ENCODE data around the gene SCNN1A.
A peak's percentile ranks its signal among the peaks of the same experiment; 100 is the strongest.

SCNN1A gene

GRCh38 chr12:6315704-6316597, 59.4 kb downstream of the SCNN1A start:
- no peaks in the 10 kb centered on the region for H3K27me3 ChIP-seq
- no peak overlapping the region for H3K4me3 ChIP-seq (ENCODE audit: low read depth, low read length)
- no peak for DNase-seq
- H3K9me3 ChIP-seq: no peaks in the 10 kb centered on the region
- no peaks in the 10 kb centered on the region for H3K36me3 ChIP-seq
- TF ChIP-seq, protein P1, sequence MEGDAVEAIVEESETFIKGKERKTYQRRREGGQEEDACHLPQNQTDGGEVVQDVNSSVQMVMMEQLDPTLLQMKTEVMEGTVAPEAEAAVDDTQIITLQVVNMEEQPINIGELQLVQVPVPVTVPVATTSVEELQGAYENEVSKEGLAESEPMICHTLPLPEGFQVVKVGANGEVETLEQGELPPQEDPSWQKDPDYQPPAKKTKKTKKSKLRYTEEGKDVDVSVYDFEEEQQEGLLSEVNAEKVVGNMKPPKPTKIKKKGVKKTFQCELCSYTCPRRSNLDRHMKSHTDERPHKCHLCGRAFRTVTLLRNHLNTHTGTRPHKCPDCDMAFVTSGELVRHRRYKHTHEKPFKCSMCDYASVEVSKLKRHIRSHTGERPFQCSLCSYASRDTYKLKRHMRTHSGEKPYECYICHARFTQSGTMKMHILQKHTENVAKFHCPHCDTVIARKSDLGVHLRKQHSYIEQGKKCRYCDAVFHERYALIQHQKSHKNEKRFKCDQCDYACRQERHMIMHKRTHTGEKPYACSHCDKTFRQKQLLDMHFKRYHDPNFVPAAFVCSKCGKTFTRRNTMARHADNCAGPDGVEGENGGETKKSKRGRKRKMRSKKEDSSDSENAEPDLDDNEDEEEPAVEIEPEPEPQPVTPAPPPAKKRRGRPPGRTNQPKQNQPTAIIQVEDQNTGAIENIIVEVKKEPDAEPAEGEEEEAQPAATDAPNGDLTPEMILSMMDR (IDR thresholded peaks at IDR 0.05; ENCODE audit: low read depth, low read length): no peak
- peaks cover 4% of the 10 kb centered on the region; the same call in 1 of the 2 replicates for H3K4me1 ChIP-seq

DNA sequence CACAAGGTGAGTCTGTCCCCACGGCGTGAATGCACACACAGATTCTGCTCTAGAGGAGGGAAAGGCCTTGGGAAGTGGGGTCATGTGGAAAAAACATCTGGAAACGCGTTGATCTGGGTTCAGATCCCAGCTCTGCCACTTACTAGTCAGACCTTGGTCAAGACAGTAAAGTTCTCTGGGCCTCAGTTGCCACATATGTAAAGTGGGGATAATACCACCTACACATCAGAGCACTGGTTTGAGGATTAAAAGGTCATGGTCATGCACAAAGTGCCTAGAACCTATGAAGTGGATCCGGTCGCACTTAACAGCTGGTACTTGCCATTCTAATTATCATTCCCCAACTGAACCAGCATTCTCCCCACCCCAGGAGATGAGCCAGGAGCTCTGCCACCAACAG, 60.2 kb downstream of the SCNN1A start:
- Histone ChIP-seq H3K36me3 (no peaks in the 10 kb centered on the region), H3K9me3 (no peaks in the 10 kb centered on the region), H3K4me1 (peaks cover 4% of the 10 kb centered on the region; the same call in 1 of the 2 replicates), H3K27me3 (no peaks in the 10 kb centered on the region), H3K4me3 (ENCODE audit: low read depth, low read length) (no peak overlapping the region)
- no peak for DNase-seq
- TF ChIP-seq, protein P1 (IDR thresholded peaks at IDR 0.05; ENCODE audit: low read depth, low read length): no peak

DNA sequence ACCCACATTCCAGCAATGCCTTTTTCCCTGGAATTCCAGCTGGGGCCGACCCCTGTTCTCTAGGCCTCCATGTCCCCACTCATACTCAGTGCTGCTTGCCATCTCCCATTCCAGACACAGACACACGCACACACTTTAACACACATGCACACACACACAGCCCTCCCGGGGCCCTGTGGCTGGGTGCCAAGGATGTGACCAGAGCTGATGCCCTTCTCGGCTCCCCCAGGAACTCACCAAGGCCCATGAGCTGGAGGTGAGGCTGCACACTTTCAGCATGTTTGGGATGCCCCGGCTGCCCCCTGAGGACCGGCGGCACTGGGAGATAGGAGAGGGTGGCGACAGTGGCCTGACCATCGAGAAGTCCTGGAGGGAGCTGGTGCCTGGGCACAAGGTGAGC, 60.6 kb downstream of the SCNN1A start:
- Histone ChIP-seq H3K4me3 (ENCODE audit: low read depth, low read length) (no peak overlapping the region), H3K4me1 (peaks cover 4% of the 10 kb centered on the region; the same call in 1 of the 2 replicates), H3K27me3 (no peaks in the 10 kb centered on the region), H3K9me3 (no peaks in the 10 kb centered on the region), H3K36me3 (no peaks in the 10 kb centered on the region)
- no peak for DNase-seq
- TF ChIP-seq, protein P1 (IDR thresholded peaks at IDR 0.05; ENCODE audit: low read depth, low read length): no peak

GRCh38 chr12:6313326-6313940, 61.9 kb downstream of the SCNN1A start:
- H3K4me1 ChIP-seq: peaks cover 4% of the 10 kb centered on the region; the same call in 1 of the 2 replicates
- H3K27me3 ChIP-seq: no peaks in the 10 kb centered on the region
- no peak overlapping the region for H3K4me3 ChIP-seq (ENCODE audit: low read depth, low read length)
- H3K36me3 ChIP-seq: no peaks in the 10 kb centered on the region
- no peaks in the 10 kb centered on the region for H3K9me3 ChIP-seq
- DNase-seq: no peak
- TF ChIP-seq, protein P1 (IDR thresholded peaks at IDR 0.05; ENCODE audit: low read depth, low read length): no peak

GRCh38 chr12:6312529-6313325, 62.6 kb downstream of the SCNN1A start:
- peak; percentile 39 for DNase-seq
- peaks cover 4% of the 10 kb centered on the region; the same call in 1 of the 2 replicates for H3K4me1 ChIP-seq
- H3K27me3 ChIP-seq: no peaks in the 10 kb centered on the region
- H3K9me3 ChIP-seq: no peaks in the 10 kb centered on the region
- no peaks in the 10 kb centered on the region for H3K36me3 ChIP-seq
- TF ChIP-seq, protein P1 (IDR thresholded peaks at IDR 0.05; ENCODE audit: low read depth, low read length): no peak
- H3K4me3 ChIP-seq (ENCODE audit: low read depth, low read length): no peak overlapping the region
